NB4 (cell line): ENCODE measurements around the gene TMOD4.

ENCODE experiments used
- CTCF ChIP-seq: IDR thresholded peaks from one replicate; pipeline ENCODE4 v1.5.1; 2012; ENCODE audit warnings: low read depth, low read length
- MAX ChIP-seq: IDR thresholded peaks from 2 replicates; pipeline ENCODE4 v1.6.1; 2011; ENCODE audit warnings: low read depth, low read length
- POLR2A ChIP-seq: IDR thresholded peaks from 2 replicates; pipeline ENCODE4 v1.6.1; 2011; ENCODE audit warnings: mild to moderate bottlenecking; ENCODE audit not compliant: insufficient read length; ENCODE audit errors: extremely low read depth

- TF ChIP-seq POLR2A = no peak
- peak; percentile 56 for TF ChIP-seq CTCF
- TF ChIP-seq MAX = no peak
Observed at GRCh38 chr1:151175863-151176262, at the start of gene TMOD4.
